Mesodermal cell (in vitro differentiated cells): ENCODE data around the gene SV2C.
"Not testable (repeated sequence)": the region's sequence is repeated elsewhere in the genome, so short reads cannot be mapped to it uniquely, and the experiment has no call there.

ENCODE experiments used
- H3K27ac ChIP-seq: 2 replicates; pipeline ENCODE4 v1.7.0; 2013; ENCODE audit warnings: mild to moderate bottlenecking, low read depth, low read length, moderate library complexity; ENCODE audit not compliant: severe bottlenecking
- H3K36me3 ChIP-seq: 2 replicates; pipeline ENCODE4 v1.7.1; 2013; ENCODE audit warnings: mild to moderate bottlenecking, low read length, moderate library complexity; ENCODE audit not compliant: control insufficient read depth, insufficient read depth
- H3K4me1 ChIP-seq: one replicate; pipeline ENCODE4 v1.7.1; 2013; ENCODE audit warnings: mild to moderate bottlenecking, low read length; ENCODE audit not compliant: insufficient read depth, control insufficient read depth, poor library complexity, severe bottlenecking
- H3K4me3 ChIP-seq: 2 replicates; pipeline ENCODE4 v1.7.0; 2013; ENCODE audit warnings: low read length, control low read depth, mild to moderate bottlenecking; ENCODE audit not compliant: insufficient read depth, poor library complexity, severe bottlenecking; ENCODE audit errors: extremely low read depth
- H3K9me3 ChIP-seq: 2 replicates; pipeline ENCODE4 v1.7.1; 2013; ENCODE audit warnings: mild to moderate bottlenecking, low read length, moderate library complexity; ENCODE audit not compliant: control insufficient read depth
- WGBS, 2 experiments: methylation state at CpG; one replicate each; pipeline ENCODE4 v1.1.5; 2013; ENCODE audit warnings: missing lambda C conversion rate in 2 of 2; ENCODE audit not compliant: insufficient coverage in 2 of 2; 5-methylcytosine and 5-hydroxymethylcytosine counted together

The SV2C gene

DNA sequence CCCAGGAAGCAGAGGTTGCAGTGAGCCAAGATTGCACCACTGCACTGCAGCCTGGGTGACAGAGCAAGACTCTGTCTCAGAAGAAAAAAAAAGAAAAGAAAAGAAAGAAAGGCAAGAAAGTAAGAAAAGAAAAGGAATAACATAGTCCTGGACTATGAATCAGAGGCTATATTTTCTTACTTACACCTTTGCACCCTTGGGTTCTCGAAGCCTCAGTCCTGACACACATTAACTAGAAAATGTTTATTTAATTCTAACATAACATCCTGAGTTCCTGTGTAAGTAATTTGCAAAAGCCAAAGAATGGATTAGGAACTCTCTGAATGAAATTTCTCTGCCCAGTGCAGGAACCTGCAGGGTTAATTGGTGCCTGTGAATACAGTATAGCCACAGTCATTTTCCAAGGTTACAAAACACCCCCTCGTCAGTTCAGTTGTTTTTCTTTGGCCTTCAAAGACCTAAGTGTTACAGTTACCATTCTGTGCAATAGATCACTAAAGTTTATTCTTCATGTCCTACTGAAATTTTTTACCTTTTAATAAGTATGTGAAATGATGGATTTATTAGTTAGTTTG lies 147.6 kb downstream of the SV2C start:
- H3K4me1 ChIP-seq = no peaks in the 10 kb centered on the region
- no peaks in the 10 kb centered on the region for H3K9me3 ChIP-seq
- 100% methylated on average over 1 of the region's 2 CpGs; no CpG with 5 or more reads in 1 of the 2 experiments for WGBS, 2 experiments
- H3K4me3 ChIP-seq = no peak overlapping the region
- H3K27ac ChIP-seq = no peak overlapping the region
- H3K36me3 ChIP-seq = no peaks in the 10 kb centered on the region

DNA sequence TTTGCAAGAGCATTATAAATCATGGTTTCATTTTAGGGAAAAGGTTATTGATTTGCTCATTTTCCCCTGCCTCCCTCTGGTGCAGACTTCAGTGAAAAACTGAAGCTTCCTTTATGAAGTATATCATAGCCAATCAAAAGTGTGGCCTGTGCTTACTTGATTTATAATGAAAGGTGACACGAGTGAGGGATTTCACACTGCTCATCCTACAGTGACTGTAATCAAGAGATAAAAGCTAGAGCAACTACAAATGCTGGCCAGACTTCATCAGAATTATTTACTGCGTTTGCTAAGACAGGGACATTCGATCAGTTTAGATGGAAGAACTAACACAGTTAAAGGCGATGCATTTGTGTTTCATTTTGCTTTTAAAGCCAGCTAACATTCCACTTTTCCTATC lies 151.5 kb downstream of the SV2C start:
- Histone ChIP-seq H3K9me3 (no peaks in the 10 kb centered on the region), H3K27ac (no peak overlapping the region), H3K4me3 (no peak overlapping the region), H3K36me3 (no peaks in the 10 kb centered on the region), H3K4me1 (no peaks in the 10 kb centered on the region)
- 91 to 93% methylated on average over 3 of the region's 4 CpGs for WGBS, 2 experiments

- WGBS, 2 experiments = 60 to 100% methylated on average over 1 of the region's 4 CpGs
- H3K9me3 ChIP-seq = no peaks in the 10 kb centered on the region
- H3K36me3 ChIP-seq = no peaks in the 10 kb centered on the region
Measured at GRCh38 chr5:76236684-76237083, 153.5 kb downstream of the SV2C start.

GRCh38 chr5:76240336-76240735 lies 157.2 kb downstream of the SV2C start:
- Histone ChIP-seq H3K9me3 (no peaks in the 10 kb centered on the region), H3K4me1 (no peaks in the 10 kb centered on the region), H3K4me3 (no peak overlapping the region), H3K36me3 (no peaks in the 10 kb centered on the region), H3K27ac (no peak overlapping the region)
- WGBS, 2 experiments = 100% methylated on average over 2 of the region's 2 CpGs; no CpG with 5 or more reads in 1 of the 2 experiments

More at GRCh38 chr5:76236684-76237083, 153.5 kb downstream of the SV2C start:
- no peak overlapping the region for H3K27ac ChIP-seq
- H3K4me1 ChIP-seq = no peaks in the 10 kb centered on the region
- no peak overlapping the region for H3K4me3 ChIP-seq

DNA sequence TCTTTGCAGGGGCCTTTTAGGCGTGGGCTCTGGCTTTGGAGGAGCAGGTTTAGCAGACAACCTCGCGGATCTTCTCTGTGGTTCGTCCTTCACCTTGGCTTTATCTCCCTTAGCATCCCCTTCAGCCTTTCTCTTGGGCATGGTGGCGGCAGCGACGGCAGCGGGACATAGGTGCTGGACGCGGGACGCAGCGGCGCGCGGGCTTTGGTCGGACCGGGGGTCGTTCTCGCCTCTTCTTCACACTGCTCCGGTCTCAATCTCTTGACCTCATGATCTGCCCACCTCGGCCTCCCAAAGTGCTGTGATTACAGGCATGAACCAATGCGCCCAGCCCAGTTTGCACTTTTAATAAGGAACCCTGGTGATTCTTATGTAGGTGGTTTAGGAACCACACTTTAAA lies 159.0 kb downstream of the SV2C start:
- H3K9me3 ChIP-seq = not testable (repeated sequence)
- 95 to 96% methylated on average over 16 to 17 of the region's 22 CpGs for WGBS, 2 experiments

GRCh38 chr5:76245590-76245989 lies 162.4 kb downstream of the SV2C start:
- Histone ChIP-seq H3K4me3 (no peak overlapping the region), H3K4me1 (no peaks in the 10 kb centered on the region), H3K36me3 (no peaks in the 10 kb centered on the region), H3K9me3 (no peaks in the 10 kb centered on the region), H3K27ac (no peak overlapping the region)
- WGBS, 2 experiments = 100% methylated on average over 1 of the region's 3 CpGs; no CpG with 5 or more reads in 1 of the 2 experiments

More for the DNA sequence above, 159.0 kb downstream of the SV2C start:
- not testable (repeated sequence) for H3K4me1 ChIP-seq, H3K36me3 ChIP-seq, H3K4me3 ChIP-seq, H3K27ac ChIP-seq

GRCh38 chr5:76249621-76250020 lies 166.4 kb downstream of the SV2C start:
- Histone ChIP-seq H3K27ac (no peak overlapping the region), H3K36me3 (no peaks in the 10 kb centered on the region), H3K4me3 (no peak overlapping the region), H3K9me3 (no peaks in the 10 kb centered on the region), H3K4me1 (no peaks in the 10 kb centered on the region)
- WGBS, 2 experiments = 80 to 100% methylated on average over 1 to 3 of the region's 7 CpGs

GRCh38 chr5:76250463-76250862 lies 167.3 kb downstream of the SV2C start:
- 82 to 83% methylated on average over 4 to 5 of the region's 5 CpGs for WGBS, 2 experiments
- no peaks in the 10 kb centered on the region for H3K9me3 ChIP-seq
- H3K27ac ChIP-seq = no peak overlapping the region
- H3K4me3 ChIP-seq = no peak overlapping the region
- no peaks in the 10 kb centered on the region for H3K4me1 ChIP-seq
- no peaks in the 10 kb centered on the region for H3K36me3 ChIP-seq

DNA sequence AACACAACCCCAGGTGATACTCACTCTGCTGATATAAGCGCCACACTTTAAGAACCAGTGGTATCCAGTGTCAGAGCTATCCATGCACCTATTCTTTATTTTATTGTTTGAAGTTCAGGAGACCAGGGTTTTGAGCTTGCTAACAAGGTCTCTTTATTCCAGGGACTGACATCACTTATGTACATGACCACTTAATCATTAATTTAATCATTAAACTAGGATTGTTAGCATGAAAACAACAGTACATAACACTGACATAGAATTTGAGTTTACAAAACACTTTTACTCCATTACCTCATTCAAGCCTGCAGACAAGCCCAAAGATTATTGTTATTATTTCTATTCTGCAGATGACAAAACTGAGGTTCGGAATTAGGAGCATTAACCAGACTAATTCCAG lies 168.5 kb downstream of the SV2C start:
- H3K4me3 ChIP-seq = no peak overlapping the region
- WGBS, 2 experiments = 100% methylated on average over 1 of the region's 2 CpGs; no CpG with 5 or more reads in 1 of the 2 experiments
- no peaks in the 10 kb centered on the region for H3K4me1 ChIP-seq
- no peaks in the 10 kb centered on the region for H3K36me3 ChIP-seq
- H3K9me3 ChIP-seq = no peaks in the 10 kb centered on the region
- H3K27ac ChIP-seq = no peak overlapping the region

GRCh38 chr5:76252437-76252836 lies 169.3 kb downstream of the SV2C start:
- no peak overlapping the region for H3K4me3 ChIP-seq
- H3K4me1 ChIP-seq = no peaks in the 10 kb centered on the region
- H3K9me3 ChIP-seq = no peaks in the 10 kb centered on the region
- no peak overlapping the region for H3K27ac ChIP-seq
- no peaks in the 10 kb centered on the region for H3K36me3 ChIP-seq
- WGBS, 2 experiments = no CpG with 5 or more reads among the region's 2 CpGs

DNA sequence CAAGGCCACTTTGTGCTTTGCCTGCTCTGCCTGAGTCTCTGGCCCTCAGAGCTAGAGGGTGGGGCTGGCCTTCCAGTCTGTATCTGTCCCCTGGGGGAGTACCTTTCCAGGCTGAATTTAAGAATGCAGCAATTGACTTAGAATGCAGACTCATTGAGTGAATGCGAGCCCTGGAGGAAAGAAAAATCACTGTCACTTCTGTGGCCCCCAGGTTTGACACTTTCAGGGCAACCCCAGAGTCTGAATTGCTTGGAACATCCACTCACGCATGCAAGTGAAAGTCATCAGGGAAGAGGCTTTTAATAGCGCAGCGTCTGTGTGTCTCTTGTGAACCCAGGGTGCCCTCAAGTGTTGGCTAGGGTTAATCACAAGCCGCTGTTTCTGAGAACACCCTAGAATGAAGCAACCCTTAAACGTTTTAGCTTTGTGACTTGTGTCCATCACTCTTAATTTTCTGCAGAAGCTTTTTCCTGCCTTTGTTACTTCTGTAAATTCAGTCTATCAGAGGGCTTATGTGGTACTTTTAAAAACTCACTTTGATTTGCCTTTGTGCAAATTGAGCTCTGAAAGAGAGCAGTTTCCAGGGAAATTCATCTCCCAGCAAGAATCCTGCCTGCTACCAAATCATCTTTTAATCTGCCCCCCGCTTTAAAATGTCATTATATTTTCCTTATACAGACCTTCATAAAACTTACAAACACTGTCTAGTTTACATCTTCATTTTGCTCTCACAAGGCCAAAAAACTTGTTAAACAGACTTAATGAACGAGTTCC lies 173.1 kb downstream of the SV2C start:
- Histone ChIP-seq H3K9me3 (no peaks in the 10 kb centered on the region), H3K27ac (no peak overlapping the region), H3K4me1 (no peaks in the 10 kb centered on the region), H3K4me3 (no peak overlapping the region), H3K36me3 (no peaks in the 10 kb centered on the region)
- 20 to 28% methylated on average over 7 to 8 of the region's 8 CpGs for WGBS, 2 experiments
